Colonic mucosa (tissue), 4 donors: Measurements from ENCODE around the gene FER1L5. TPM values are rescaled to one million over a fixed set of nuclear protein-coding genes. Genes with fewer than 3 reads are reported as not detected.

Experiments used
- DNase-seq: peaks from one replicate; pipeline ENCODE4 v3.0.0-alpha.2; 2020
- H3K27ac ChIP-seq: fragments of 200-600 bp; one replicate; pipeline ENCODE4 v1.8.0; 2021
- H3K27me3 ChIP-seq: fragments of 200-600 bp; one replicate; pipeline ENCODE4 v1.8.0; 2021
- H3K36me3 ChIP-seq: fragments of 200-600 bp; one replicate; pipeline ENCODE4 v1.8.0; 2021
- H3K4me1 ChIP-seq: fragments of 200-600 bp; one replicate; pipeline ENCODE4 v1.8.0; 2021; ENCODE audit warnings: mild to moderate bottlenecking
- H3K4me3 ChIP-seq: fragments of 200-600 bp; one replicate; pipeline ENCODE4 v1.8.0; 2021
- H3K9ac ChIP-seq, 2 donors: one replicate each; pipeline ENCODE4 v1.7.0; 2013; ENCODE audit warnings: control low read depth in 2 of 2, low read depth in 2 of 2, low read length in 2 of 2
- H3K9me3 ChIP-seq: fragments of 200-600 bp; one replicate; pipeline ENCODE4 v1.8.0; 2021
- CTCF ChIP-seq: fragments of 200-600 bp; IDR thresholded peaks from one replicate; pipeline ENCODE4 v1.8.0; 2022; ENCODE audit warnings: antibody characterized with exemption, mild to moderate bottlenecking
- intact Hi-C: fragments of 100-400 bp; cut with DNase I; formaldehyde crosslinking; loops from one replicate; pipeline ENCODE4 v1.14.1; 2022
- total RNA-seq, 2 donors: library from RNA; stranded (reverse); fragmentation: NEBNext Ultra II Directional in 1 of 2; extraction: Animal tissue kit (Norgen Biotek cat#: 25700) in 1 of 2; gene quantifications; one replicate each; pipeline ENCODE4 v1.2.1, GENCODE V29; 2021
- donor health status: healthy.
- donor health status: DM: no; HTN: no; CAD: no.
- donor health status: DM: no; HTN: no; CAD: no.

The FER1L5 gene
- total RNA-seq, 2 donors from 2014 or later = not detected

DNA sequence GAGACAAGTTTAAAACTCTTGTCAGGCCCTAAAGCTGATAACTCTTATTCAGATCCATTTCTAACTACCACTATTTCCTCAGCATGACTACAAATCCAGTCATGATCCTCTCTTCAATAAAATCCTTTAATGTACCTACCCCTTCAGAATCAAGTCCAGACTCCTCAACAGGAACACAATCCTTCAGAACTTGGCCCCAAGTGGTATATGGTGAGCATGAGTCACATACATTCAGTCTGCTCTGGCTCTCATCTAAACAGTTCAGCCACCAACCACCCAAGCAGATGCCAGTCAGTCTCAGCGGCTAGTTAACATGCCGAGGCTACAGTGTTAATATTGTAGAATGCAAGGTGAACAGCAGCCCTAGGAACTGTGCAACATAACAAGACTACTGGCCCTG, 87.6 kb downstream of the FER1L5 start:
- no peaks in the 10 kb centered on the region for H3K4me1 ChIP-seq
- H3K4me3 ChIP-seq = no peak overlapping the region
- H3K27ac ChIP-seq = no peak overlapping the region
- H3K9me3 ChIP-seq = no peaks in the 10 kb centered on the region
- H3K36me3 ChIP-seq = peaks cover 8% of the 10 kb centered on the region
- TF ChIP-seq CTCF = no peak
- no peak overlapping the region for H3K9ac ChIP-seq
- no peaks in the 10 kb centered on the region for H3K27me3 ChIP-seq
- no peak for DNase-seq
- intact Hi-C loops = loop anchor here (10.0 kb wide), 1 partner anchor 95 kb away; the partner anchor contains the start of gene KANSL3

DNA sequence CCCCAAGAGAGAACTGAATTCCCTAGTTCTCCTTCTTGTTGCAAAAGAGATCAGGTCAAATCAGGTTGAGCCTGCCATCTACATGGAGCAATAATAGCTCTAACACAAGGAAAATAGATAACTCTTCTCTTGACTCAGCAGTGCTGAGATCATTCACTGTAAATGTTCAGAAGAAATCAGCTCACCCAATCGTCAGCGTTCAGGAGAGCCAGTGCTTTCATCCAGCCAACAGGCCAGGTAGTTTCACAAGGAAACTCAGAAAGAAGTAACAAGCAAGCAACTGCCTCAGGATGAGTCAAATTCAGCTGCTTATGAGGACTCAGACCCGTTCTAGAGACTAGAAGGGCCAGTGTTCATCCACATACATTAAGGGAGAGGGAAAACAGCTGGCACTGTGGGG, 91.4 kb downstream of the FER1L5 start:
- Histone ChIP-seq H3K9me3 (no peaks in the 10 kb centered on the region), H3K9ac (no peak overlapping the region), H3K27ac (no peak overlapping the region), H3K36me3 (peaks cover 5% of the 10 kb centered on the region), H3K27me3 (no peaks in the 10 kb centered on the region), H3K4me3 (no peak overlapping the region), H3K4me1 (peaks cover 9% of the 10 kb centered on the region)
- TF ChIP-seq CTCF = no peak
- intact Hi-C loops = loop anchor here (10.0 kb wide), 1 partner anchor 99 kb away; the partner anchor contains the start of gene KANSL3
- no peak for DNase-seq

- TF ChIP-seq CTCF = no peak
Observed at GRCh38 chr2:96734880-96735583, 92.5 kb downstream of the FER1L5 start.

GRCh38 chr2:96737251-96737650, 94.7 kb downstream of the FER1L5 start:
- DNase-seq = no peak
- H3K9ac ChIP-seq = no peak overlapping the region
- no peaks in the 10 kb centered on the region for H3K9me3 ChIP-seq
- H3K27ac ChIP-seq = no peak overlapping the region
- no peak overlapping the region for H3K4me3 ChIP-seq
- peaks cover 13% of the 10 kb centered on the region for H3K4me1 ChIP-seq
- H3K27me3 ChIP-seq = no peaks in the 10 kb centered on the region
- no peaks in the 10 kb centered on the region for H3K36me3 ChIP-seq
- TF ChIP-seq CTCF = no peak
- intact Hi-C loops = loop anchor here (10.0 kb wide), 1 partner anchor 102 kb away; the partner anchor contains the start of gene KANSL3

More at GRCh38 chr2:96734880-96735583, 92.5 kb downstream of the FER1L5 start:
- Histone ChIP-seq H3K9ac (no peak overlapping the region), H3K4me3 (no peak overlapping the region), H3K27me3 (no peaks in the 10 kb centered on the region), H3K27ac (no peak overlapping the region), H3K4me1 (peaks cover 13% of the 10 kb centered on the region), H3K36me3 (no peaks in the 10 kb centered on the region), H3K9me3 (no peaks in the 10 kb centered on the region)
- intact Hi-C loops = loop anchor here (10.0 kb wide), 1 partner anchor 100 kb away; the partner anchor contains the start of gene KANSL3
- no peak for DNase-seq

DNA sequence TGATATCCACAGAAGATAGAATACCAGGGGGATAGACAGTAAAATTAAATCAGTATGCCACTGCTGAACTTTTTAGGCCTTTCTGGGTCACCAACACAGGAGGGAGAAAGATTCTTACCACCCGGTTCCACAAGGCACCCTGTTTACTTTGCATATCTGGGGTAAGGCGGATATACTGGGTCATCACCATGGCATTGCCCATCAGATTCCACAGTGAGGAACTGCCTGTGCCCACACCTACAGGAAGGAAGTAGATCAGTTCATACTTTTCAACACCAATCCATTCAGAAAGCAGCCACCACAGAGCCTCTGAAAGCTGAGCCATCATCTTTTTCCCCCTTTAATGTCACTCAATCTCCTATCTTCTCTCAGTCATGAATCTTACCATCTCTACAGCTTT, 95.3 kb downstream of the FER1L5 start:
- no peak for DNase-seq
- H3K27ac ChIP-seq = no peak overlapping the region
- no peaks in the 10 kb centered on the region for H3K36me3 ChIP-seq
- no peak for TF ChIP-seq CTCF
- no peaks in the 10 kb centered on the region for H3K27me3 ChIP-seq
- H3K4me1 ChIP-seq = peaks cover 13% of the 10 kb centered on the region
- H3K4me3 ChIP-seq = no peak overlapping the region
- H3K9ac ChIP-seq = no peak overlapping the region
- no peaks in the 10 kb centered on the region for H3K9me3 ChIP-seq
- intact Hi-C loops = loop anchor here (10.0 kb wide), 1 partner anchor 103 kb away; the partner anchor contains the start of gene KANSL3
